ENCODE results near the gene NBAS.

GRCh38 chr2:15372019-15372418 is 189.1 kb downstream of the NBAS start:
- TF ChIP-seq EZH2 (IDR thresholded peaks at IDR 0.05) (no peak), POLR2AphosphoS5 (IDR thresholded peaks at IDR 0.05; ENCODE audit: borderline replicate concordance, low read depth, low read length) (no peak), FOXP2 (optimal IDR thresholded peaks at IDR 0.05; ENCODE audit: control extremely low read depth, extremely low read length, insufficient read depth) (no peak)

Data from SK-N-MC (cell line).